Fibroblast of lung (primary cell): Measurements from ENCODE around the gene KRT25. TPM values are rescaled to one million over a fixed set of nuclear protein-coding genes. Genes with fewer than 3 reads are reported as not detected.

Experiments
- DNase-seq, 2 donors: peaks; one replicate each; pipeline versions ENCODE4 v3.0.0 to v3.0.0-alpha.2; 2010; ENCODE audit warnings: low read depth in 2 of 2
- H2AFZ ChIP-seq: 2 replicates; pipeline ENCODE4 v1.5.1; 2012; ENCODE audit warnings: low read length, control low read depth, inconsistent platforms
- H3K27ac ChIP-seq: 2 replicates; pipeline ENCODE4 v1.5.1; 2011; ENCODE audit warnings: low read length, control low read depth; ENCODE audit not compliant: insufficient read depth
- H3K27me3 ChIP-seq: 2 replicates; pipeline ENCODE4 v1.5.1; 2011; ENCODE audit warnings: mild to moderate bottlenecking, low read length; ENCODE audit not compliant: control insufficient read depth, insufficient read depth
- H3K36me3 ChIP-seq: 2 replicates; pipeline ENCODE4 v1.5.1; 2011; ENCODE audit warnings: low read length; ENCODE audit not compliant: control insufficient read depth, insufficient read depth
- H3K4me1 ChIP-seq: 2 replicates; pipeline ENCODE4 v1.5.1; 2011; ENCODE audit warnings: low read length; ENCODE audit not compliant: control insufficient read depth, insufficient read depth; ENCODE audit errors: extremely low read depth
- H3K4me2 ChIP-seq: 2 replicates; pipeline ENCODE4 v1.5.1; 2011; ENCODE audit warnings: low read length, control low read depth; ENCODE audit not compliant: insufficient read depth; ENCODE audit errors: extremely low read depth
- H3K4me3 ChIP-seq, 4 experiments: fragments of 200-600 bp in 1 of 4; sonication (generic) in 1 of 4; replicated peaks in 1 of 4; 2 replicates each; pipeline ENCODE4 v1.5.1; 2011 to 2016; ENCODE audit warnings: low read length in 4 of 4, low read depth in 3 of 4, mild to moderate bottlenecking in 3 of 4, control low read depth in 2 of 4, inconsistent platforms in 1 of 4, mixed read lengths in 1 of 4; ENCODE audit not compliant: insufficient read depth in 1 of 4; ENCODE audit errors: control extremely low read depth in 1 of 4
- H3K79me2 ChIP-seq: 2 replicates; pipeline ENCODE4 v1.5.1; 2012; ENCODE audit warnings: mild to moderate bottlenecking, low read length, inconsistent platforms; ENCODE audit not compliant: control insufficient read depth, insufficient read depth
- H3K9ac ChIP-seq: 2 replicates; pipeline ENCODE4 v1.5.1; 2011; ENCODE audit warnings: mild to moderate bottlenecking, low read length, control low read depth; ENCODE audit not compliant: insufficient read depth
- H3K9me3 ChIP-seq: 2 replicates; pipeline ENCODE4 v1.5.1; 2012; ENCODE audit warnings: low read depth, low read length; ENCODE audit not compliant: control insufficient read depth, insufficient read depth
- H4K20me1 ChIP-seq: 2 replicates; pipeline ENCODE4 v1.5.1; 2011; ENCODE audit warnings: low read length; ENCODE audit not compliant: control insufficient read depth, insufficient read depth; ENCODE audit errors: extremely low read depth
- CTCF ChIP-seq, 2 donors: IDR thresholded peaks in 1 of 2; conservative IDR thresholded peaks in 1 of 2; 1 replicate in 1 of 2; 2 replicates in 1 of 2; pipeline ENCODE4 v1.5.1; 2011 to 2012; ENCODE audit warnings: low read length in 2 of 2, control low read depth in 1 of 2, inconsistent platforms in 1 of 2, low read depth in 1 of 2, mild to moderate bottlenecking in 1 of 2
- EZH2 ChIP-seq: IDR thresholded peaks from 2 replicates; pipeline ENCODE4 v1.5.1; 2012; ENCODE audit warnings: low read length, control low read depth, mild to moderate bottlenecking; ENCODE audit errors: missing control alignments
- polyA plus RNA-seq, 2 donors: library from polyadenylated mRNA; depleted of rRNA in 1 of 2; stranded (reverse) in 1 of 2; unstranded in 1 of 2; fragments of >200 nt; gene quantifications; 2 replicates each; pipeline ENCODE4 v1.2.1, GENCODE V29; 2011 to 2012; ENCODE audit warnings: missing spikeins in 1 of 2
- total RNA-seq: library from RNA; depleted of rRNA; stranded (reverse); fragments of >200 nt; gene quantifications from 2 replicates; pipeline ENCODE4 v1.2.1, GENCODE V29; 2014

Gene KRT25
- total and polyA plus RNA-seq, 2 donors (not counting 1 experiment from before 2014, with no cell fraction given) = not detected

GRCh38 chr17:40718930-40719329 lies 36.2 kb downstream of the KRT25 start:
- Histone ChIP-seq H3K9me3 (no peaks in the 10 kb centered on the region), H3K4me3 (no peak overlapping the region), H3K9ac (no peak overlapping the region), H3K4me1 (no peaks in the 10 kb centered on the region), H3K4me2 (no peak overlapping the region), H3K27ac (no peak overlapping the region), H3K36me3 (no peaks in the 10 kb centered on the region), H4K20me1 (no peaks in the 10 kb centered on the region), H2AFZ (no peak overlapping the region), H3K27me3 (peaks cover 9% of the 10 kb centered on the region), H3K79me2 (no peaks in the 10 kb centered on the region)
- DNase-seq = peak; percentile 5 to 47
- TF ChIP-seq EZH2 = no peak
- no peak for TF ChIP-seq CTCF (conservative IDR thresholded peaks at IDR 0.05 in 1 of 2, IDR thresholded peaks at IDR 0.05 in 1 of 2; ENCODE audit: low read depth in 1 of 2, low read length in 2 of 2)

GRCh38 chr17:40717776-40718175 lies 37.4 kb downstream of the KRT25 start:
- Histone ChIP-seq H3K27me3 (peaks cover 5% of the 10 kb centered on the region), H3K9ac (no peak overlapping the region), H3K36me3 (no peaks in the 10 kb centered on the region), H3K4me2 (no peak overlapping the region), H3K4me3 (no peak overlapping the region), H3K4me1 (no peaks in the 10 kb centered on the region), H4K20me1 (no peaks in the 10 kb centered on the region), H3K79me2 (no peaks in the 10 kb centered on the region), H3K9me3 (no peaks in the 10 kb centered on the region), H2AFZ (no peak overlapping the region), H3K27ac (no peak overlapping the region)
- no peak for DNase-seq
- no peak for TF ChIP-seq EZH2
- TF ChIP-seq CTCF (conservative IDR thresholded peaks at IDR 0.05 in 1 of 2, IDR thresholded peaks at IDR 0.05 in 1 of 2; ENCODE audit: low read depth in 1 of 2, low read length in 2 of 2) = no peak

- H3K27ac ChIP-seq = no peak overlapping the region
- no peak overlapping the region for H3K9ac ChIP-seq
- H3K4me3 ChIP-seq = no peak overlapping the region
- no peak for TF ChIP-seq EZH2
- no peak for TF ChIP-seq CTCF (conservative IDR thresholded peaks at IDR 0.05 in 1 of 2, IDR thresholded peaks at IDR 0.05 in 1 of 2; ENCODE audit: low read depth in 1 of 2, low read length in 2 of 2)
- H3K36me3 ChIP-seq = no peaks in the 10 kb centered on the region
- H3K4me1 ChIP-seq = no peaks in the 10 kb centered on the region
- no peaks in the 10 kb centered on the region for H3K79me2 ChIP-seq
- H4K20me1 ChIP-seq = no peaks in the 10 kb centered on the region
- peak in 1 of 2 donors; percentile 12 for DNase-seq
- no peaks in the 10 kb centered on the region for H3K9me3 ChIP-seq
- H3K4me2 ChIP-seq = no peak overlapping the region
- H3K27me3 ChIP-seq = peaks cover 7% of the 10 kb centered on the region
- no peak overlapping the region for H2AFZ ChIP-seq
Measured at GRCh38 chr17:40714473-40714872, 40.7 kb downstream of the KRT25 start.
